Measurements from ENCODE around the gene DYRK3. TPM values are rescaled to one million over a fixed set of nuclear protein-coding genes. Genes with fewer than 3 reads are reported as not detected.

DYRK3 gene
- total and polyA plus RNA-seq, 10 of the 15 experiments (the other 5 are each of a cell fraction or from before 2014, with no cell fraction given): 1.6 to 12.9 (median 10.3) TPM

GRCh38 chr1:206679738-206680211 lies 44.4 kb downstream of the DYRK3 start (continued):
- TF ChIP-seq ASH2L (IDR thresholded peaks at IDR 0.05; ENCODE audit: borderline replicate concordance, low read depth) (peak; percentile 46; the same call in 1 of the 2 replicates), ZNF274 (IDR thresholded peaks at IDR 0.05; ENCODE audit: insufficient read depth, insufficient read length) (no peak), TARDBP (IDR thresholded peaks at IDR 0.05; ENCODE audit: borderline replicate concordance) (no peak), HSF1 (IDR thresholded peaks at IDR 0.05; ENCODE audit: low read depth, low read length) (no peak), RBBP5 (conservative IDR thresholded peaks at IDR 0.05) (0 out of 2 replicates have a peak, but pooled peaks have one; percentile 15), SREBF1 (IDR thresholded peaks at IDR 0.05; ENCODE audit: low read length) (no peak), RUNX3 (IDR thresholded peaks at IDR 0.05; ENCODE audit: low read length) (peak; percentile 87), ATF2 (IDR thresholded peaks at IDR 0.05; ENCODE audit: low read length) (peak; percentile 67), SIX5 (IDR thresholded peaks at IDR 0.05; ENCODE audit: low read depth, low read length, severe bottlenecking) (no peak), POU2F2 (IDR thresholded peaks at IDR 0.05; ENCODE audit: borderline replicate concordance, low read depth, low read length) (peak; percentile 56; the same call in 2 of the 3 replicates), HDAC6 (IDR thresholded peaks at IDR 0.05; ENCODE audit: unreplicated experiment) (no peak), HDGF (IDR thresholded peaks at IDR 0.05) (0 out of 2 replicates have a peak, but pooled peaks have one; percentile 11), WRNIP1 (IDR thresholded peaks at IDR 0.05; ENCODE audit: borderline replicate concordance, low read depth, low read length) (no peak), RCOR1 (conservative IDR thresholded peaks at IDR 0.05; ENCODE audit: low read depth, low read length) (0 out of 2 replicates have a peak, but pooled peaks have one; percentile 70), ZBTB33 (IDR thresholded peaks at IDR 0.05) (no peak), RFX5 (IDR thresholded peaks at IDR 0.05; ENCODE audit: low read depth, low read length) (no peak), RB1 (IDR thresholded peaks at IDR 0.05; ENCODE audit: borderline replicate concordance) (peak; percentile 53; the same call in 1 of the 2 replicates), CBX5 (IDR thresholded peaks at IDR 0.05; ENCODE audit: low read depth) (peak; percentile 26; the same call in 1 of the 2 replicates), ZBTB11 (CRISPR knock-in tag; IDR thresholded peaks at IDR 0.05) (no peak), YY1 (IDR thresholded peaks at IDR 0.05; ENCODE audit: low read depth, low read length) (0 out of 2 replicates have a peak, but pooled peaks have one; percentile 8)
